Embryonic facial prominence (tissue), 1 donor: ENCODE results near the gene MYBPH.

Source experiments
- DNase-seq: peaks from one replicate; pipeline ENCODE4 v3.0.0-alpha.2; 2016; ENCODE audit errors: extremely low spot score

The MYBPH gene

GRCh38 chr1:203166192-203166940 lies 9.3 kb downstream of the MYBPH start:
- DNase-seq, result no peak

GRCh38 chr1:203165800-203166161 lies 9.8 kb downstream of the MYBPH start:
- DNase-seq, result no peak

GRCh38 chr1:203165101-203165799 lies 10.4 kb downstream of the MYBPH start:
- no peak for DNase-seq

- no peak for DNase-seq
These were observed 11.6 kb downstream of the MYBPH start for GRCh38 chr1:203163891-203164635.

GRCh38 chr1:203162403-203162802 lies 13.2 kb downstream of the MYBPH start:
- no peak for DNase-seq

- no peak for DNase-seq
These were observed 13.9 kb downstream of the MYBPH start for GRCh38 chr1:203161703-203162102.

GRCh38 chr1:203161175-203161574 lies 14.5 kb downstream of the MYBPH start:
- no peak for DNase-seq

- DNase-seq, result no peak
These were observed 15.8 kb downstream of the MYBPH start for GRCh38 chr1:203159844-203160243.

GRCh38 chr1:203158960-203159665 lies 16.5 kb downstream of the MYBPH start:
- DNase-seq, result no peak

GRCh38 chr1:203158423-203158822 lies 17.2 kb downstream of the MYBPH start:
- no peak for DNase-seq

GRCh38 chr1:203156280-203156679 lies 19.3 kb downstream of the MYBPH start:
- no peak for DNase-seq

- DNase-seq, result no peak
These were observed 21.4 kb downstream of the MYBPH start for GRCh38 chr1:203153989-203154821.

- DNase-seq, result no peak
These were observed 22.3 kb downstream of the MYBPH start for GRCh38 chr1:203153051-203153988.

- no peak for DNase-seq
These were observed 23.2 kb downstream of the MYBPH start for GRCh38 chr1:203152158-203153034.

- DNase-seq, result no peak
These were observed 24.1 kb downstream of the MYBPH start for GRCh38 chr1:203151362-203152157.

GRCh38 chr1:203150511-203151297 lies 24.9 kb downstream of the MYBPH start:
- no peak for DNase-seq

GRCh38 chr1:203149188-203149840 lies 26.3 kb downstream of the MYBPH start:
- DNase-seq, result no peak
